Dedifferentiated amniotic fluid mesenchymal stem cell (primary cell): Measurements from ENCODE around the gene COL28A1.

Source experiments
- DNase-seq: peaks from one replicate; pipeline ENCODE4 v3.0.0-alpha.2; 2016; ENCODE audit errors: extremely low spot score

COL28A1 gene

DNA sequence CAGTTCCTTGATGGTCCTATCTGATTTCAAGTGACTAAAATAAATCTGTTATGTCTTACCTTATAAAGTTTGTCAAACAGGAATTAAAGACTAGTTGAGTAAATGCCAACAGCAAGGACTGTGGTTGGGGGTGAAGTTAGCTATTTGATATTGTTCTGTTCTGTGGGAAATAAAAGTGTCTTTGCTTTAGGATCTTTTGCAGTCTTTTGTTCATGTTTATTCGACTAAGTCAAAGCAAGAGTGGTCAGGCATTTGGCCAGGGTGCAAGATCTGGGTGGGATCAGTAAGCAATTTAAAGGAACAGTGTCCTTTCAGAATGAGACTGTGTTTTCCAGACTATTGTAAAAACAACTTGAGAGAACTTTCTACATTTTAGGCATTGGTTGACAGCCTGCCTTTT, at the start of gene COL28A1:
Gene COL28A1 (minus strand): TSS at position 183 of the 400 bp plus-strand sequence. CDS start 2,998 bp downstream, outside the sequence.
- no peak for DNase-seq

DNA sequence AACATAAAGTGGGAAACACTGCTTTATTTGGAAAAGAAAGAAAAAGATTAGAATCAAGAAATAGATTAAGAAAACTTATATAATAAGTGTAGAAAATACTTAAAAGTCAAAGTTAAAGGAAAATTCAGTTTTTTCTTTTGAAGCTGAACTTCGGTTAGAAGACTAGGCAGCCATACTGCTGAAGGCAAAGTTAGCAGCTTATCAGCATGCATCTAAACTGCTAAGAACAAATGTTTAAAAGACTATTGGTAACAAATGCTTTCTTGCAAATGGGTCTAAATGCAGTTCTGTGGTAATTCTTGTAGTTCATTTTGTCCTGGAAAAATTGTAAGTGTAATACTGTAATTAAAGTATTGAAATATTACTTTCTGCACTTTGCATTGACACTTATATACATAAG, 49.0 kb upstream of the COL28A1 start:
- no peak for DNase-seq

DNA sequence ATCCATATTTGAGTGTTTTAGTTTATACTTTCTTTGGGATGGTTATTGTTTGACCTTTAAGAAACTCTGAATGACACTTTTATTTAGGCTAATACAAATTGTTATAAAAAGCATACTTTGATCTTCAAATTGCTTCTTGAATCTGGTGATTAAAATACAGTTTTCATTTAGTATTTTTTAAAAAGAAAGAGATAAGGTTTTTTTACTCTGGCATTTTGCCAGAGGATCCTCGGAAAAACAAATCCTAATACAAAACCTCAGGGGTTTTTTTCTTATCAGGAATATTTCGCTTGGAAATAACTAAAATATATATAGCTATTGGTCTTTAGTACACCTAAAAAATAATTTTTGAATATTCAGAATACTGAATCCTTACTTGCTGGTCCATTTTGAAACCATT, 48.1 kb upstream of the COL28A1 start:
- DNase-seq: no peak

DNA sequence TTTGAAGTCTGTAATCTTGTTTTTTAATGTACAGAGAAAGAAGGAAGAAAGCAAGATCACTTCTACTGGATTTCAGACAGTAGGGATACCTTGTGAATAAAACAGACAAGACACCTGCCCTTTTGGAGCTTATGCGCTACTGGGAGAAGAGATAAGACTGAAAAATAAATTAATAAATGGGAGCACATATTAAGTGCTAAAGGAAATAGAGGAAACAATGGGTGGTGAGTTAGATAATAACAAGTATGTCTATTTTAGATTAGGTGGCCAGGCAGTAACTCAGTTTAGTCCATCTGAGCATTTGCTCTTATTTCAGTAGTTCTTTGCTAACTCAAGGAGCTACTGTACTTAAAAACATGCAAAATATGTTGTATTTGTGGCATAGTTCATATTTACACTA, 46.9 kb upstream of the COL28A1 start:
- no peak for DNase-seq

DNA sequence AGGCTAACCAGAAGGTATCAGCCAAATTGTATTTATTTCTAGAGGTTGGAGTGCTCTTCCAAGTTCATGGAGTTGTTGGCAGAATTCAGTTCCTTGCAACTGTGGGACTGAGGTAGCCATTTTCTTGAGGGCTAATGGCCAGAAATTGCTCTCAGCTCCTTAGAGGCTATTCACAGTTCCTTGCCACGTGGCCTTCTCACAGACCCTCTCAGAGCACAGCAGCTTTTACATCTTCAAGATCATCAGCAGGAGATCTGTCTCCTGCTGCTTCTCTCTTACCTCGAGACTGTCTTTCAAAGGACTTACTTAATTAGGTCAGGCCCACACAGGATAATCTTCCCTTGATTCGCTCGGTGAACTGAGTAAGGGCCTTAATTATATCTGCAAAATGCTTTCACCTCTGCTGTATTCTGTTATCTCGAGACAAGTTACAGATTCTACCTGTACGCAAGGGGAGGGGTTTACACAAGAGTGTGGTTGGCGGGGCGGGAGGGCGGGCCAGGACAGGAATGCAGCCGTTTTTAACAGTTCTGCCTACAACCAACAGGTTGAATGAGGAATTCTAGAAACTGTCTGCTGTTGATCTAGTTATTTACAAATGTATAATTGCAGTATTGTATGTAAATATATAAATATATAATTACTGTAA, 46.0 kb upstream of the COL28A1 start:
- no peak for DNase-seq

DNA sequence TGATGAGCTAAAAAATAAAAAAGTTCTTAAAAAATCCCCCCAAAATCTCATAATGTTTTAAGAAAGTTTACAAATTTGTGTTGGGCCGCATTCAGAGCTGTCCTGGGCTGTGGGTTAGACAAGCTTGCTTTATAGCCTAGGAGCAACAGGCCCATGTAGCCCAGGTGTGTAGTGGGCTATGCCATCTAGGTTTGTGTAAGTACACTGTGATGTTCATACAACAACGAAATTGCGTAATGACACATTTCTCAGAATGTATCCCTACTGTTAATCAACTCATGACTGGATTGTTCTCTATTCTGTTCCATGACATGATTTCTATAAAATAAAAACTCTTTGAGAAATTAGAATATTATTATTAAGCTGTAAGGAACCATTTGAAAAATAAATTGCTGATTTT, 44.0 kb upstream of the COL28A1 start:
- no peak for DNase-seq

DNA sequence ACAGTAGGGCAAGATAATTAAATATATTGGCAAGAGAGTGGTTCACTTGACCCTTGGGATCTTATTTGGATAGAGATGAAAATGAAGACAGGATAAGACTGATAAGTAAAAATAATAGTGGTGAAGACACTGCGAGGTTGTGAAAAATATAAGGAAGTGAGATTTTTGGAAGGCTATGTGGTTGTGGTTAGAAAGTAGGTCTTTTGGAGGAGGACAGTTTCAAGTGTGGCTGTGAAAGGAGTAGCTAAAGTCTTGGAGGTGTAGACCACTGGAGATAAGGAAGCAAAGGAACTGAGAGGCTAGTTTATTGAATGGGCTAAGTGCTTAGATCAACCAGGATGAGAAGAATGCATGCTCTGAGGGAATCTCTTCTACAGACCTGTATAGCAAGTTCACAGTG, 42.2 kb upstream of the COL28A1 start:
- no peak for DNase-seq

DNA sequence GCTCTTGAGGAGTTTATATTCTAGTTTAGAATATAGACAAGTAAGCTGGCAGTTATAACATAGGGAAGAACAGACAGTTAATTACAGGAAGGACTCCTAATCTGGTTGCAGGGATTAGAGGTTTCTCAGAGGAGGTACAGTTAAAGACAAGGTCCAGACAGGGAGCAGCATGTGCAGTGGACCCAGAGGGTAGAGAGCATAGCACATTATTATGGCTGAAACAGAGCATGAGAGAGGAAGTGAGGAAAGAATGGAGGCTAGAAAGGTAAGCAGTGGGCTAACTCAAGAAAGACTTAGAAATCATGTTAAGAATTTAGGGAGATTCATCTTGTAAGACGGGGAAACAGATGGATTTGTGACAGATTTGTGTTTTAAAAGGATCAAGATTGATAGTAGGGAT, 40.7 kb upstream of the COL28A1 start:
- DNase-seq: no peak

DNA sequence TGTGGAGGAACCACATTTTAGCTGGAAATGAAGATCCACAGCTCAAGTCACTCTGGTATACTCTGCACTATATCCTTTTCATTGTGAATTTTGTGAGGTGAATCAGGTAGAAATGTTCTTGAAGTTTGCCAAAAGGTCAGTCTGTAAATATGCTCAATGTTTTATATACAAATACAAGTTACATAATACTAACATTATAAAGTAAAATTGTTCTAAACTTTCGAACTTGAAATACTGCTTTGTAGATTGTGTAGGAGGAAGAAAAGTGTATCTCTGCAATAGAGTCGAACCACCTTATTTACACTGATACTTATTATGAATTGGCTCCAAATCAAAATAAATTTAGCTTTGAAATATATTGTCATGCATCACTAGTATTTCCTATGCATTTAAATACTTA, 38.0 kb upstream of the COL28A1 start:
- no peak for DNase-seq

DNA sequence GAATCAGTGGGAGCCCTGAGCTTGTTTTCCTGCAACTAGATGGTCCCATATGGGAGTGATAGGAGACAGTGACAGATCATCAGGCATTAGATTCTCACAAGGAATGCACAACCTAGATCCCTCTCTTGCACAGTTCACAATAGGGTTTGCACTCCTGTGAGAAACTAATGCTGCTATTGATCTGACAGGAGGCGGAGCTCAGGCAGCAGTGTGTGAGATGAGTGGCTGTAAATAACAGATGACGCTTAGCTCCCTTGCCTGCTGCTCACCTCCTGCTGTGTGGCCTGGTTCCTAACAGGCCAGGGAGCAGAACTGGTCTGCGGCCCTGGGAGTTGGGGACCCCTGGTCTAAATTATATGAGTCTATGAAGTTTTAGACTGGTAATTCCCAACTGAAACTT, 34.9 kb upstream of the COL28A1 start:
- no peak for DNase-seq

DNA sequence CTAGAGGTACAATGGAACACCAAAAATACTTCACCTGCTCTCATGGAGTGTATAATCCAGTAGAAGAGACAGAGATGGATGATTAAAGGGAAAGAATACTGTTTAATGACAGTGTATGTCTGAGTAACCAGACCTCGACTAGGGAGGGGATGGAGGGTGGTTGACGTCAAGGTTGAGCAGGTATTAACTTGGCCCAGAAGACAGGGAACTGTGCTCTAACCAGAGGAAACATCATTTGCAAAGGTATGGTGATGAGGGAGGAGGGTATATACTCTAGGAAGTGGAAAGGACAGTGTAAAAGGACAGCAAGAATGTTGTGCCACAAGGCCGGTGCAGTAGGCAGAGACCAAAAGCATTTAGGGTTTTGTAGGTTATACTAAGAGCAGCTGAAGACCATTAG, 33.9 kb upstream of the COL28A1 start:
- no peak for DNase-seq

DNA sequence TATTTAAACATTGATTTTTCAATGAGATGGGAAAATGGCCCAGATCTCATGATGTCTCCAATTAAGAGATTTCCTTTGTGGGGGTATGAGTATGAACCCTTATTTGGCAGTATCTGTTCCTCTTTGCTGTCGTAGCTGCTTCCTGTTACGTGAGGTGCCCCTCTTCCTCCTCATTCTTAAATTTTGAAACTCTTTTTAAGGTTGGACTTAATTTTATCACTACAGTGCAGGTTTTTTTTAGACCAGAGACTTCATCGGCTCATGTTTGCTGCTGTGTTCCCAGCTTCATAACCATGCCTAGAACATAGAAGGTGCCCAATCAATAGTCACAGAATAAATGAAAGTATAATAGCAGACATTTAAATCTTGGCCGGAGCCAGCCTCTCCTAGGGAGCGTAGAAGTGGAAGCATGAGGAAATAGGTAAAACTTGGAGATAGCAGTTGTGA, 33.4 kb upstream of the COL28A1 start:
- no peak for DNase-seq

DNA sequence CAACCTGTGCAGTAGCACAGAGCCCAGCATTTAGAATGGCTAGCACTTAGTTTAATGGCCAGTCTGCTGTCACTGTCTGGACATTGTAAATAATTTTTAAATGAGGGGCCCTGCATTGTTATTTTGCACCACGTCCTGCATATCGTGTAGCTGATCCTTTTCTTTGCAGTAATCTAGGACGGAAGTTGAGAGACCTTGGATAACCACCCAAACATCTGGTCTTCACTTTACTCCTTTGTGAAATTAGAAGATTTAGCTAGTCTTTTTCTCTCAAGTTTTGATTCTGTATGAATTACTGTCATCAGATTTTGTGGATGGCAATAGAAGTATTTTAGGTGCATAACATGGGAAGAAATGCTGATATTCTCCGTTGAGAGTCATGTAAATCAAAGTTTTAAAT, 32.9 kb upstream of the COL28A1 start:
- no peak for DNase-seq

DNA sequence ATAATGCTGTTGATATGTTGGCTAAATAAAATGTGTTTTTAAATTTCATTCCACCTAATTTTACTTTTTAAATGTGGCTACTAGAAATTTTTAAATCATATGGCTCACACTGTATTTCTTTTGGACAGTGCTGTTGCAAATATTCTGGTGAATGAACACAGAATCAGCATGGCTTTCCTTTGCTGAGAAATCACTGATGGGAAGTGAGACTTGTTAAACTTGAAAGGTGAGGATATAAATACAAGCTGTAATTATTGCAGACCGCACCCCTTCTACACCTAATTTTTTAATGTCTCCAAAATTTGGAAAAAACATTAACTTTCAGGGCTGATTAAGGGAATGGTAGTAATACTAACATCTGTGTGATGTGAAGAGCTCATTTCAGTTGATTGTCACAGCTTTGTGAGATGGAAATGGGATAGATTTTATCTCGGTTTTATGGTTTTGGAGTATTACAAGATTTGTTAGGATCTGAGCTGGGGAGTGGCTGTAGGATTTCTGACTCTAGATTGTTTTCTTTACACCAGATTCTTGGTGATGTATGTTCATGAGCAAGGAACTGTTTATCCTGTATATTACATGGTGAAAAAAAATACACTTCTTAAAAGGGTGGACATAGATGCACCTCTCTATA, 32.3 kb upstream of the COL28A1 start:
- no peak for DNase-seq

DNA sequence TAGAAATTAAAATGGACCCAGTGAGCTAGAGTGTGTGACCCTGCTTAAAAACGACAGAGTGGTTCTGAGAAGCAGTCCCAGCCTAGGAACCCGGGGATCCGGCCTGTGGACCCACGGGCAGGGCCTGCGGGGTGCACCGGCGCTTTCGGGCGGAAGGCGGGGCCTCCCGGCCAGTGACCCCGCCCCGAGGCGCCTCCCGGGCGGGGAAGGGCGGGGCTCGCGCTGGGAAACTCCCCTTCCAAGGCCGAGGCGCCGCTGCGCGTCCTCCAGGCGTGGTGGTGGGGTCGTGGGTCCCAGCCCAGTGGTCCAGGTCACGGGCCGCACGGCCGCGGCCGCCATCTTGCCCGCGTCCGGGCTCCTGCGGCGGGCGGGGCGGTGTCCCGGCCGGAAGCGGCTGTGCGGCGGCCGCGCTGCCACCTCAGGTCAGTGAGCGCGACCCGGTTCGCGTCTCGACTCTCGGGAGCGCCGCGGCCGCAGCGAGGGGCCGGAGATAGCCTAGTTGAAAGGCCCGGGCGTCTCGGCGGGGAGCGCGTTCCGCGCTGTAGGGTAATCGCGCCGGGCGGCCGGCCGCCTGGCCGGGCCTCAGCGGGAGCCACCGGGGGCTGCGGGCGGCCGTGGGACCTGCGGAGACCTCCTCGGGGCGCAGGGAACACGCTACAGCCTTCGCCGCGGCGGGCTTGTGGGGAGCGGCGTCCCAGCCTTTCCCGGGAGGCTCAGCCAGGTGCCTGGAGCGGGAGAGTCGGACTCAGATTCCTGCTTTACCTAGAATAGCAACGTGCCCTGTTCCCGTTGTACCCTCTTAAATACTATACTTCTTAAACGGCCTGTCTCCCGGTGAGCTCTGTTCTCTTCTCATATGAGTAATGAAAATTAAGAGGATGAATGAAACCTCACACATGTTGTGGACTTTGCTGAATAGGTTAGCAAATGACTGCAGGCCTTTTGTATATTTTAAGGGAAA, 31.3 kb upstream of the COL28A1 start, which contains the start of gene MIOS:
Gene MIOS (plus strand): TSS at position 234 of the 961 bp plus-strand sequence. CDS start 5,592 bp downstream, outside the sequence.
- peak; percentile 50 for DNase-seq

DNA sequence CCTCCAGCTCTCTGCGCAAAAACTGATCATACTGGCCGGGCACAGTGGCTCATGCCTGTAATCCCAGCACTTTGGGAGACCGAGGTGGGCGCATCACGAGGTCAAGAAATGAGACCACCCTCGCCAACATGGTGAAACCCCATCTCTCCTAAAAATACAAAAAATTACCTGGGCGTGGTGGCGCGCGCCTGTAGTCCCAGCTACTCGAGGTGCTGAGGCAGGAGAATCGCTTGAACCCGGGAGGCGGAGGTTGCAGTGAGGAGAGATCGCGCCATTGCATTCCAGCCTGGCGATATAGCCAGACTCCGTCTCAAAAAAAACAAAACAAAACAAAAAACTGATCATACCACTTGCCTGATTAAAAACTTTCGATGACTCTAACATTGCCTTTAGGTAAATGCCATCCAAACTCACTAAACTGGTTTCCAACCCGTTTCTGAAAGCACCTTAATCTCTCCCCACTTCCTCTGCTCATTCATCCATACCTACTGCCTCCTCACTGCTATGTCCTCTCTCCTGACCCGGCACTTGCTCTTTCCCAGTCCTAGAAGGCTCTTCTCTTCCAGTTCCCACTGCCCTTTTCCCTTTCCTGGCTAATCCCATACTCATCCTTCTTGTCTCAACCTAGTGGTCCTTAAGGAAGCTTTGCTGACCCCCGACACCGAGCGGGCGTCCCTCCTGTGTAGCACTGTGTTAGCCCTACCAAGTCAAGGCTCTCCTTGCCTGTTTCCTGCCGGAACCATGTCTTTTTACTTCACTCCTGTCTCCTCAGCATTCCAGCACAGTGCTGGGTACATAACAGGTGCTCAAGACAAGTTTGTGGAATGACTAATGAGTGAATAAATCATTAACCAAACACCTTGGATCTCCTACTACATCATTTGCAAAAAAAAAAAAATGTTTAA, 30.3 kb upstream of the COL28A1 start:
- DNase-seq: no peak

DNA sequence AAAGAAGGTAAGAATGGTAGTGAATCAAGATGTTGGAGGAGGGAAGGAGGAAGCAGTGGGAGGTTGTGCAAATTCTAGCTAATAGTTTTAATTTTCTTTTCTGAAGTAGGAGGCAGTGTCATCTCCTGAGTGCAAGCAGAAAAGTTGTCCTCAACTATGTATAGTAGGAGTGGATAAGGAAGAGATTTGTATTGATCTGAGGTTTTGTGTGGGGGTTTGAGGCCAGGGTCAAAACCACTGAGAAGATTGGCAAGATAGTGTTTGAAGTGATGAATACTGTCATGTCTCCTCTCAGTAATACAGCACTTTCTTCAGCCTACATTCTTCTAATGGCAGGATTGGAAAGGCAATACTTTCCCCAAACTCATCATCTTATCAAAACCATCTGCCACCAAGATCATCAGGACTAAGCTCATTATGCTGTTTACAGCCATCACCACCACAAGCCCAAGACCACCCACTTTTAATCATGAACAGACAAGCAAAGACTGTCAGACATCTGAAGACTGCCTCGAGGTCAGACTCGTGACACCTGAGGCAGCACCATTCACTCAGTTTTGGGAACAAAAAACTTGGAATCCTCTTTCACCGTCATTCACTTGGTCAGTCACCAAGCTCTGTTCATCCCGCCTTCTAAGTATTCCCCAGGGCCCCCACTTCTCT, 29.5 kb upstream of the COL28A1 start:
- DNase-seq: no peak

DNA sequence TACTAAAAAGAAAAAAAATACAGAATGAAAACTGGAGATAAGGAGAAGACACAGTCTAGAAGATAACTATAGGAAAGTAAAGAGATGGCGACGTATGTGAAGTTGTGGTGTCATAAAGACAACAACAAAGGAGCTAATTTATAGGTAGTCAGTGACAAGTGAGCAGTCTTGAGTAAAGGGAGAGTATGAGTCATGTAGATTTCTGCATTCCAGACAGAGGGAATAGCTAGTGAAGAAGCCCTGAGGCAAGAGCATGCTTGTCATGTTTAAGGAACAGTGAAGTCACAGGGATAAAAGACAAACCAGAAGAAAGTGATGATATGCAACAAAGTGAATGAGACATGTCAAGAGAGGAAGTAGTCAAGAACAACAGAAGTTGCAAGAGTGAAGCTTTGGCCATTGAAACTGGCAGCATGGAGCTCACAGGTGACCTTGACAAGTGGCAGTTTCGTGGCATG, 28.7 kb upstream of the COL28A1 start:
- DNase-seq: peak; percentile 70

DNA sequence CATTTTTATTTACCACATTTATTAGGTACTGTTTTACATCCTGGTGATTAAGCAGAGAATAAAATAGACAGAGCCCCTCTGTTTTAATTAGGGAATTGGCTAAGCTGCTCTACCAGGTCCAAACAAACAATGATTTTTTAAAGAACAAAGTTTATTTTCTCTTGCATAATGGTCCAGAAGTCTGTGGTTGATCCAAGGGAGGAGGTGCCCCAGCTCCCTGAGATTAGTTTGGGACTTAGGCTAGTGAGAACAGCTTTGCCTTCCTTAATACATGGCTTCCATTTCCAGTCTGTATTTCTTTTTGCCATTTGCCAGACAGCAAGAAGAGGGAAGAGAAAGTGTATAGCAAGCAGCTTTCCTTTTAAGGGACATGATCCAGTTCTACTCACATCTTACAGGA, 28.1 kb upstream of the COL28A1 start:
- no peak for DNase-seq

DNA sequence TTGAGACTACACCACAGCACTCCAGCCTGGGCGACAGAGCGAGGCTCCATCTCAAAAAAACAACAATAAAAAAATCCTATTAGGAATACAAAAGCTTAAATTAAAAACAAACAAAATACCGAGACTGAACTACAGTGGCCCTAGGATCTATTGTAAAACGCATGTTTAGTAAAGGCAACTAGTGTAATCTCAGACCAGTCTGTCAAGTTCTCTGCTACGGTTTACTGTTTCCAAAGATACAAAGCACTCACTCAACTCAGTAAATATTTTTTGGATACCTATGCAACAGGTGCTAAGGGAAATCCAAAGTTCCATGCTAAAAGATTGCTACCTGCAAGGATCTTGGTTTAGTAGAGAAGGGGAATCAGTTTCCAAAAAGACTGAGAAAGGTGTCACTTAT, 27.6 kb upstream of the COL28A1 start:
- no peak for DNase-seq

DNA sequence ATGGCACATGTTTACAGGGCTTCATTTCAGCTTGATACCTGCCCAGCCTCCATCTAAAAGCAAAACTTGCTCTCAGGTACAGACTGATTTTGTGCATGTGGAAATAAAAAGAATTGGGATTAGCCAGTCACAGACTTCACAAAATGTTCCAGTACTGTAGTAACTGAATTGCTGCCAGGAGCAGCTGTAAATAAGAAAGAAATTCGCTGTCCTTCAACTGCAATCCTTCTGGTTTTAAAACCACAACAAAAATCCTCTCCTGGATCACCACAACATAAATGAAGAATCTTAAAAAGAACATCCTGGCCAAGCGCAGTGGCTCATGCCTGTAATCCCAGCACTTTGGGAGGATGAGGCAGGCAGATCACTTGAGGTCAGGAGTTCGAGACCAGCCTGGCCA, 27.1 kb upstream of the COL28A1 start:
- DNase-seq: no peak
